ENCODE measurements around the gene CYP4A11.
"Not testable (repeated sequence)": the region's sequence is repeated elsewhere in the genome, so short reads cannot be mapped to it uniquely, and the experiment has no call there.

CYP4A11 gene, protein sequence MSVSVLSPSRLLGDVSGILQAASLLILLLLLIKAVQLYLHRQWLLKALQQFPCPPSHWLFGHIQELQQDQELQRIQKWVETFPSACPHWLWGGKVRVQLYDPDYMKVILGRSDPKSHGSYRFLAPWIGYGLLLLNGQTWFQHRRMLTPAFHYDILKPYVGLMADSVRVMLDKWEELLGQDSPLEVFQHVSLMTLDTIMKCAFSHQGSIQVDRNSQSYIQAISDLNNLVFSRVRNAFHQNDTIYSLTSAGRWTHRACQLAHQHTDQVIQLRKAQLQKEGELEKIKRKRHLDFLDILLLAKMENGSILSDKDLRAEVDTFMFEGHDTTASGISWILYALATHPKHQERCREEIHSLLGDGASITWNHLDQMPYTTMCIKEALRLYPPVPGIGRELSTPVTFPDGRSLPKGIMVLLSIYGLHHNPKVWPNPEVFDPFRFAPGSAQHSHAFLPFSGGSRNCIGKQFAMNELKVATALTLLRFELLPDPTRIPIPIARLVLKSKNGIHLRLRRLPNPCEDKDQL

DNA sequence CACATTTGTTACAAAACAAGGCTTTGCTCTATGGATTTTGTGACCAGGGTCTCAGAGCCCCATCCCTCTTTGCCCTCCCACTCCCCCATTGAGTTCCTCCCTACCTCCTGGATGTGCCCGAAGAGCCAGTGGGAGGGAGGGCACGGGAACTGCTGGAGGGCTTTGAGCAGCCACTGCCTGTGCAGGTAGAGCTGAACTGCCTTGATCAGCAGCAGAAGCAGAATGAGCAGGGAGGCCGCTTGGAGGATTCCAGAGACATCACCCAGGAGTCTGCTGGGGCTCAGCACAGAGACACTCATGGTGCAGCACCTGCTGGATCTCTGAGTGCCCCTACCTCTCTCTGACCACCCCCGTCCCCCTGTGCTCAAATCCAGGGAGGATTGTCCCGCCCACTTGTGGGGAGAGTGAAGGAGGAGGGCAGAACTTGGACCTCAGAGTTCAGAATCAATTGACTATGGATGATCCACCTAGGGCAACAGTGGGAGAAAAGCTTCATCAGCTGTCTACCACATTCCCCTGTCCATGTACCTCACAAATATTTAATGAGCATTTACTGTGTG, at the start of gene CYP4A11:
CYP4A11 (minus strand) TSS at position 342 of the 560 bp plus-strand sequence; CDS start at position 299, 43 bp downstream.
- no peak for DNase-seq

GRCh38 chr1:46990541-46990940, 49.3 kb upstream of the CYP4A11 start:
- DNase-seq: not testable (repeated sequence)

DNA sequence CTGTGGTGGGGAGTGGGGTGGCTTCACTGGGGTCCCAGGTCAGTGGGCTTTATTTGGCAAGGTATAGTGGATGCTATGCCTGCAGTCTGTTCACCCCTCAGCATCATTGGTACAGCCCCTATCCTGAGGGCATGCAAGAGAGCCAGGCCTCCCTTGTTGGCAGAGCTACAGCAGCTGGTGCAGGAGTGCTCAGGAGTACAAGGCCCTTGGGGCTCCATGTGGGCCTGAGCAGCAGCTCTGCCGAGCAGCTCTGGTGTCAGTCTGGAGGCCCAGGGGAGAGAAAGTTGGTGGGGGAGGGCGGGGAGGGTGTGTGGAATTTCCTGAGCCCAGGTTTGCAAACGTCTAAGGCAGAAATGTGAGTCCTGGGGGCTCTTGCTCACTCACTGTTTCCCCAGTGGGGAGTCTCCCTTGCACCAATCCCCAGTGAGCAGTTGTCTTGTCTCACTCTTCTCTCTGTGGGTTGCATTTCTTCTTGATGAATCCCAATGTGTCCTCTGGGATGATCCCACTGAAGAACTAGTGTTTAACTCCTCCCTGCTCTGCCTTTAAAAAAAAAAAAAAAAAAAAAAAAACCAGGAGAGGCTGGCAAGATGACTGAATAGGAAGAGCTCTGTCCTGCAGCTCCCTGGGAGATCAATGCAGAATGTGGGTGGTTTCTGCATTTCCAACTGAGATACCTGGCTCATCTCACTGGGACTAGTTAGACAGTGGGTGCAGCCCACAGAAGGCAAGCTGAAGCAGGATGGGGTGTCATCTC, 42.7 kb upstream of the CYP4A11 start:
- no peak for DNase-seq

DNA sequence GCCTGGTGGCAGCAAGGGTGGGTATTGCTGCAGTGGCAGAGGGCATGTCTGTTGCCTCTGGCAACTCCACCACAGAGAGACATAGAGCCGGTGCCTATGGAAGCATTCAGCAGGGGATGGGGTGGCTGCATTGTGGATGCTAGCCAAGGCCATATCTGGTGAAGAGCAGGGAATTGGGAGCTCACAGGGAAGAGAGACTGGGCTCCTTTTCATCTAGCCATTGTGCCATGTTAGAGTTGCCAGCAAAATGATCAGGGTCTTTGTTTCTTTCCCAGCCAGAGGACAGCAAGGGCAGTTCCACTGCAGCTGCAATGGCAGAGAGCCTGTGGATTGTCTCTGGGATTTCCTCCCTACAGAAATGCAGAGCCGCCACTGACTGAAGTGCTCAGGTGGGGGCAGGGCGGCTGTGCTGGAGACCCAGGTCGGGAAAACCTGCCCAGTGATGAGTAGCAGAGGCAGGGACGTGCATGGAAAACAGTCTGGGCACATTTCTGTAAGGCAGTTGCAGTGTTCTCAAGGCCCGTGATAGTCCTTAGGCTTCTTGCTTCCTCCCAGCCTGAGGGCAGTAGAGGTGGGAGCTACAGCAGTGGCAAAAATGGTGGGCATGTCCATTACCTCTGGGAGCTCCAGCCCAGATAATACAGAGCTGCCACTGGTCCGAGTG, 42.0 kb upstream of the CYP4A11 start:
- DNase-seq: no peak

- no peak for DNase-seq
These were observed 27.8 kb upstream of the CYP4A11 start for GRCh38 chr1:46969014-46969619.

DNA sequence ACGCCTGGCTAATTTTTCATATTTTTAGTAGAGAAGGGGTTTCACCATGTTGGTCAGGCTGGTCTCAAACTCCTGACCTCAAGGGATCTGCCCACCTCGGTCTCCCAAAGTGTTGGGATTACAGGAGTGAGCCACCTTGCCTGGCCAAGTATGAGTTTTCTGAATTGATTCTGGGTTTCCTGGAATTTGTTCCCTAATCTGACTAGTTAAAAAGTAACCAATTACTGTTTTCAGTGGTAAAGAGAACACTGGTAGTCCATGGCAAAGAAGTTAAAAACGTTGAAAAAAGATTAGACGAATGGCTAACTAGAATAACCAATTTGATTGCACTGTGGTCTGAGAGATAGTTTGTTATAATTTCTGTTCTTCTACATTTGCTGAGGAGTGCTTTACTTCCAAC, 21.0 kb upstream of the CYP4A11 start:
- not testable (repeated sequence) for DNase-seq

- DNase-seq: no peak
These were observed 19.9 kb upstream of the CYP4A11 start for GRCh38 chr1:46961066-46961758.

GRCh38 chr1:46960250-46960649, 19.0 kb upstream of the CYP4A11 start:
- DNase-seq: no peak

- DNase-seq: not testable (repeated sequence)
These were observed 13.8 kb upstream of the CYP4A11 start for GRCh38 chr1:46955116-46955515.

GRCh38 chr1:46953847-46954246, 12.6 kb upstream of the CYP4A11 start:
- not testable (repeated sequence) for DNase-seq

GRCh38 chr1:46949417-46949666, 8.1 kb upstream of the CYP4A11 start:
- DNase-seq: not testable (repeated sequence)

DNA sequence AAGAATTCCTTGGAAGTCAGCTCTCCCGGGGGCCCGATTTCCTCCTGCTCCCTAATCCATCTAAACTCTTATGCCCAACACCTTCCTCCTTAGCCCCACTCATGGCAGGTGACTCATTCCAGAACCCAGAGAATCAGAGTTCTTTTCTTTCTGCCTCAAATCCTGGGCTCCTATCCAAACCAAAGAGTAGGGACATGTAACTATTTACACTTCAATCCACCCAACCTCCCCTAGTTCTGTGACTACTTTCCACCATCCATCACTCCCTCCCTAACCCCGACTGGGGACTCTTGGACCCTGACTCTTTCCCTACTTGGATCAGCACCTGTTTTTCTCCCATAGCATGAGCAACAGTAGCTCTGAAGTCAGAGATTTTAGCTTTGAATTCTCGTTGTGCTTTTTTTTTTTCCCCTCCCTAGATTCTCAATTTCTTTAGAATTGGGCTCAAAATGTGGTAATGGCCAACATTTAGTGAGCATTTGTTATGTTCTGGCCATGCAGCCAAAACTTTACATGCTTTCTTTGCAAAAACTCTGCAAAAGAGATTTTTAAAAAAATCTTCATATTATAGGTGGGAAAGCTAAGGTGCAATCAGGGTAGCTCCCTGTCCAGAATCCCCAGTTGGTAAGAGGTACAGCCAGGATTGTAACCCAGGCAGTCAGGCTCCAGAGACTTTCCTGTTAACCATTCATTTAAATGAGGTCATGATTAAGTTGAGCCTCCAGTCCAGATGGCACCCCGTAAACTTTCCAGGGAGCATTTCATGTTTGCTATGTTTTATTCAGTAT, 7.5 kb upstream of the CYP4A11 start:
- no peak for DNase-seq

- not testable (repeated sequence) for DNase-seq
These were observed 6.4 kb upstream of the CYP4A11 start for GRCh38 chr1:46947706-46948105.

- DNase-seq: no peak
These were observed 810 bp upstream of the CYP4A11 start for GRCh38 chr1:46942086-46942485.

DNA sequence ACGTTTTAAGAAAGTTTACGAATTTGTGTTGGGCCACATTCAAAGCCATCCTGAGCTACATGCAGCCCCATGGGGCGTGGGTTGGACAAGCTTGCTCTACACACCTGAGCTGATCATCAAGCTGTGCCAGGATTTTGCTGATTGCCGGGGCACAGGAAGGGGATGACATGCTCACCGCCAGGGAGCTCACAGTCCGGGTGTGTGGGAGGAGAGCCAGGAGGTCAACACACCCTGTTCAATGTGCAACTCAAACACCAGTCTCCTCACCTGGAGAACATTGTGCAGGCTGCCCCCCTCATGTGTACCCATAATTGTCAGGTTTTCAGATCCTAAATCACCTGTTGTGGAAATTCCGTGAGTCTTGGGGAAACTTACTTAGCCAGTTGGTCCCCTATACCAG, 969 bp downstream of the CYP4A11 start:
- no peak for DNase-seq

DNA sequence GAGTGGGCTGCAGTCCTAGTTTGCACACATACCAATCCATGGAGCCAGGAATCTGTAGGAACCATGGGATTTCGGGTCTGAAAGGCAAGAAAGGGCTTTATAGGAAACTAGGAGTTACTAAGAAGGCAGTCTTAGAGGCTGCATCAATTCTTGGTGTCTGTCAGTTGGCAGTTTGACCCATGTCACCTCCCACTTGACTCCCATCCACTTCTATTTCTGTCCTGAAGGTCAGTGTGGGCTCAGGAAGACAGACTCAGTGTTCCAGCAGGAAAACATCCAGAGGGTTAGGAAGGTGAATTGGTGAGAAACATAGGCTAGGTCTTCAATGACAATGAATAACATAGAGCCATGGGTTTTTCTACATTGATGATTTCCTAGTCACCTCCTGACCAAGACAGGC, 4.0 kb downstream of the CYP4A11 start:
- no peak for DNase-seq

DNA sequence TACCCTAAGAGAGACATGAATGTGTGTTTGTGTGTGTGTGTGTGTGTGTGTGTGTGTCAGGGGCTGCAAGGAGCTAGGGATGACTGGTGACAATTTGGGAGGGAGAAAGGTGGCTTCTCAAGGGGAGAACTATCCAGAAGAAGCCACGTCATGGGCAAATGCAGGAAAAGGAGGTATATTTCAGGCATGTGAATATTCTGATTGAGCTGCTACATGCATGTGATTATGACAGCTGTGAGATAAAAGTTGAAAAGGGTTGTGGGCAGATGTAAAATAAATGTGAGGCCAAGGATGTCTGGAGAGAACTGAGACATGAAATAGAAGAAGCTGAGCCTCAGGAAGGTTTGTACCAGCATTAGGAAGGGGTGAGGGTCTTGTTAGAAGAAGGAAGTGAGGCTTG, 4.5 kb downstream of the CYP4A11 start:
- DNase-seq: no peak

GRCh38 chr1:46934852-46935251, 6.4 kb downstream of the CYP4A11 start:
- DNase-seq: not testable (repeated sequence)

- not testable (repeated sequence) for DNase-seq
These were observed 9.3 kb downstream of the CYP4A11 start for GRCh38 chr1:46932020-46932419.

GRCh38 chr1:46931151-46931550, 10.1 kb downstream of the CYP4A11 start:
- no peak for DNase-seq

DNA sequence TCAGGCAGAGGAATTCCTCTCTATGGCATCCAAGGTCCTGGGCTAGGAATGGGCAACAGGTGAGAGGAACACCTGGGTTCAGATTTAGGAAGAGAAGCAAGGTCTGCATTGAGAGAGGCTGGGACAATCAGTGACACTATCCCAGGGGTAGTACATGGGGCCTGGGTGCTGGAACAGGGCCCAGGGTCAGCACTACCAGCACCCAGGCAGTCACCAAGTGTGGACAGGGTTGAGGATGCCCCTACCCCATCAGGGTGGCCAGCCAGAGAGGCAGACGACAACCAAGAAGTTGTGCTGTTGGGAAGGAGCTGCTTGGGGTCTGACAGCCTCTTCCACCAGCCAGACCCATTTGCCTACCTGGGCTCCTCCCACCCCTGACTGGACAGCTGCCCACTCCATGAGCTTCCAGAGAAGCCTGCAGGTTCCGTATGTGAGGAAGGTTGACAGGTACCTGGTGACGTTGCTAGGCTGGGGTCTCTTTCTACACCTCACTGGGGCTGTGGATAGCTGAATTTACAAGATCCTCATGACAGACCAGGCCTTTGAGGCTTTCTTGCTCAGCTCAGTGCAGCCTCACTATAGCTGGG, 13.9 kb downstream of the CYP4A11 start:
- DNase-seq: no peak
